ENCODE results near the gene TMEM106A. TPM values are rescaled to one million over a fixed set of nuclear protein-coding genes. Genes with fewer than 3 reads are reported as not detected.
"Not testable (repeated sequence)": the region's sequence is repeated elsewhere in the genome, so short reads cannot be mapped to it uniquely, and the experiment has no call there.

TMEM106A gene
- total RNA-seq, 2 donors from 2014 or later, result 11.2 to 11.3 TPM

DNA sequence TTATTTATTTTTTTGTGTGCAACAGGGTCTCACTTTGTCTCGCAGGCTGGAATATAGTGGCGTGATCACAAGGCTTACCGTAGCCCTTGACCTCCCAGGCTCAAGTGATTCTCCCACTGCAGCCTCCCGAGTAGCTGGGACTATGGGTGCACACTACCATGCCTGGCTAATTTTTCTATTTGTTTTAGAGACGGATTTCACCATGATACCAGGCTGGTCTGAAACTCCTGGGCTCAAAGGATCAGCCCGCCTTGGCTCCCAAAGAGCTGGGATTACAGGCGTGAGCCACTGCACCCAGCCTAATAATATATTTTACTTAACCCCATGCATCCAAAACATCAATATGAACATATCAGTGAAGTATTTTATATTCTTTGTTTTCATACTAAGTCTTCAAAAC lies 14.7 kb downstream of the TMEM106A start:
- TF ChIP-seq, protein P1, sequence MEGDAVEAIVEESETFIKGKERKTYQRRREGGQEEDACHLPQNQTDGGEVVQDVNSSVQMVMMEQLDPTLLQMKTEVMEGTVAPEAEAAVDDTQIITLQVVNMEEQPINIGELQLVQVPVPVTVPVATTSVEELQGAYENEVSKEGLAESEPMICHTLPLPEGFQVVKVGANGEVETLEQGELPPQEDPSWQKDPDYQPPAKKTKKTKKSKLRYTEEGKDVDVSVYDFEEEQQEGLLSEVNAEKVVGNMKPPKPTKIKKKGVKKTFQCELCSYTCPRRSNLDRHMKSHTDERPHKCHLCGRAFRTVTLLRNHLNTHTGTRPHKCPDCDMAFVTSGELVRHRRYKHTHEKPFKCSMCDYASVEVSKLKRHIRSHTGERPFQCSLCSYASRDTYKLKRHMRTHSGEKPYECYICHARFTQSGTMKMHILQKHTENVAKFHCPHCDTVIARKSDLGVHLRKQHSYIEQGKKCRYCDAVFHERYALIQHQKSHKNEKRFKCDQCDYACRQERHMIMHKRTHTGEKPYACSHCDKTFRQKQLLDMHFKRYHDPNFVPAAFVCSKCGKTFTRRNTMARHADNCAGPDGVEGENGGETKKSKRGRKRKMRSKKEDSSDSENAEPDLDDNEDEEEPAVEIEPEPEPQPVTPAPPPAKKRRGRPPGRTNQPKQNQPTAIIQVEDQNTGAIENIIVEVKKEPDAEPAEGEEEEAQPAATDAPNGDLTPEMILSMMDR (conservative IDR thresholded peaks at IDR 0.05), result no peak
- Histone ChIP-seq H3K4me3 (ENCODE audit: low read length) (no peak overlapping the region), H3K4me1 (ENCODE audit: control insufficient read depth, insufficient read depth, low read length) (no peaks in the 10 kb centered on the region), H3K9ac (ENCODE audit: extremely low read depth, low read length, poor library complexity, severe bottlenecking) (no peak overlapping the region), H3K27me3 (ENCODE audit: control insufficient read depth, insufficient read depth, low read length, poor library complexity, severe bottlenecking) (no peaks in the 10 kb centered on the region), H3K36me3 (ENCODE audit: control insufficient read depth, insufficient read depth, low read length) (peaks cover 7% of the 10 kb centered on the region), H3K27ac (ENCODE audit: low read depth, low read length) (no peak overlapping the region), H3K9me3 (ENCODE audit: control insufficient read depth, low read length) (no peaks in the 10 kb centered on the region)
- Mint-ChIP-seq H3K4me3 (no peak overlapping the region), H3K9me3 (no peaks in the 10 kb centered on the region), H3K36me3 (ENCODE audit: low read depth) (peaks cover 8% of the 10 kb centered on the region), H3K4me1 (no peaks in the 10 kb centered on the region), H3K27me3 (ENCODE audit: insufficient read depth) (no peaks in the 10 kb centered on the region), H3K27ac (no peak overlapping the region)
- DNase-seq, result no peak
- 86 to 93% methylated on average over 4 to 7 of the region's 7 CpGs for WGBS, 2 experiments (ENCODE audit: insufficient coverage in 1 of 2, insufficient read length in 1 of 2)

DNA sequence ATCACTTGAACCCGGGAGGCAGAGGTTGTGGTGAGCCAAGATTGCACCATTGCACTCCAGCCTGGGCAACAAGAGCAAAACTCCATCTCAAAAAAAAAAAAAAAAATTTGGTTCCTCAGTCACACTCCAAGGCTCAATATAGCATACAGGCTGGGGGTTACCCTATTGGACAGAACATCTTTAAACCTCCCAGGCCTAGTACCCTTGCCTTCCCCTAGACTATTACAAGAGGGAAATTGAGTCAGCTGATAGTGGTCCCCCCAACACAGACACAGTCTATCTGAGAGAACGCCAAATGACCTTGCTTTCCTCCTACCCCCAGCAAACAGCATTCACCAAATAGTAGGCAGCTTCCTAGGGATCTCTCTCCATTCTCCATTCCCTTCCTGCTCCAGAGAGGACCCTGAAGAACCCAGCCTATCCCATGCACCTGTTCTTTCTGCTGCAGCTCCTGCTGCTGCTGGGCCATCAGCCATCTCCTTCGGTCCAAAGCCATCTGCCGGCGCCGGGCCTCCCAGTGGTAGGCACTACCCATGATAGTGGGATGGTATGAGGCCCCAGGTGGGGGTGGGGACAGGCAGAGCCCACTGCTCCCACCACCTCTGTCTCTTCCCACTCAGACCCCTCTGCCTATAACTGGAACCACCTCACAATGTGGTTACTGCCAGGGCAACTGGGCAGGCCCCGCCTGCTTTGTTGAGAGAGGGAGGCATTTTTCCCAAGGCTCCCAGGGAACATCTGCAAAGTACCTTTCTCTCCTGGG lies 16.5 kb downstream of the TMEM106A start, which contains the start of gene CCDC200:
Gene CCDC200, minus strand, starts transcription at position 604 of the 763 bp plus-strand sequence. Its CDS starts 69 bp downstream, at position 535.
- not testable (repeated sequence) for H3K27me3 Mint-ChIP-seq (ENCODE audit: insufficient read depth); H3K9ac ChIP-seq (ENCODE audit: extremely low read depth, low read length, poor library complexity, severe bottlenecking); H3K27me3 ChIP-seq (ENCODE audit: control insufficient read depth, insufficient read depth, low read length, poor library complexity, severe bottlenecking); H3K4me1 Mint-ChIP-seq; H3K36me3 Mint-ChIP-seq (ENCODE audit: low read depth); H3K4me1 ChIP-seq (ENCODE audit: control insufficient read depth, insufficient read depth, low read length); H3K27ac Mint-ChIP-seq; DNase-seq; H3K4me3 Mint-ChIP-seq; H3K36me3 ChIP-seq (ENCODE audit: control insufficient read depth, insufficient read depth, low read length); H3K4me3 ChIP-seq (ENCODE audit: low read length); H3K9me3 ChIP-seq (ENCODE audit: control insufficient read depth, low read length); H3K27ac ChIP-seq (ENCODE audit: low read depth, low read length); H3K9me3 Mint-ChIP-seq
- no CpG with 5 or more reads among the region's 7 CpGs for WGBS, 2 experiments (ENCODE audit: insufficient coverage in 1 of 2, insufficient read length in 1 of 2)

DNA sequence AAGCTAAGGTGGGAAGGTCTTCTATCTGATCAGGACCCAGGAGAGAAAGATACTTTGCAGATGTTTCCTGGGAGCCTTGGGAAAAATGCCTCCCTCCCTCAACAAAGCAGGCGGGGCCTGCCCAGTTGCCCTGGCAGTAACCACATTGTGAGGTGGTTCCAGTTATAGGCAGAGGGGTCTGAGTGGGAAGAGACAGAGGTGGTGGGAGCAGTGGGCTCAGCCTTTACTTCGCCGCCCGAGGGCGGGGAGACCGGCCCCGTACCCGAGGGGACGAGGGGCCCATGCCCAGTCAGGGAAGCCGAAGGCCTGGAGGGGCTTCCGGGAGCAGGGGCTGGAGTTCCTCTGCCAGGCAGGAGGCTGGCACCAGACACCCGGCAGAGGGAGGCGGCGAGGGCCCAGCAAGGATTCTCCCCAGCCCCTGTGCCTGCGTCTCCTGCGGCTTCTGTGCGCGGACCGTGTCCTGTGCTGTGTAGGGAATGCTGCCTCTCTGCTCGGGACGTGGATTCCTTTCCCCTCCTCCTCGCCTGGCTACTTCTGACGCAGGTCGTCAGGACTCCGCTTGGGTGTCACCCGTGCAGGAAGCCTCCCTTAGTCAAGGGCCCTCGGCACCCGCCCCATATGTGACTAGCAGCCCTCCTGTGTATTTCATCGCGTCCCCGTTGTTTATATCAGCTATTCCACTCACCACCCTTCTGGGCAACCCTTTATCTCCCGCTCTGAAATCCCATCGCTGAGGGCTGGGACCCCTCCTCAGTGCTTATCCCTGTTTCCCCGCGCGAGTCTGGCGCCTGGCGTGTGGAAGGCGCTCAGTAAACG lies 19.7 kb downstream of the TMEM106A start:
- H3K9me3 ChIP-seq (ENCODE audit: control insufficient read depth, low read length); H3K4me1 ChIP-seq (ENCODE audit: control insufficient read depth, insufficient read depth, low read length); H3K4me3 Mint-ChIP-seq; H3K4me3 ChIP-seq (ENCODE audit: low read length); H3K27ac ChIP-seq (ENCODE audit: low read depth, low read length); H3K9ac ChIP-seq (ENCODE audit: extremely low read depth, low read length, poor library complexity, severe bottlenecking); H3K36me3 Mint-ChIP-seq (ENCODE audit: low read depth); H3K4me1 Mint-ChIP-seq; H3K36me3 ChIP-seq (ENCODE audit: control insufficient read depth, insufficient read depth, low read length); H3K27me3 Mint-ChIP-seq (ENCODE audit: insufficient read depth); H3K27me3 ChIP-seq (ENCODE audit: control insufficient read depth, insufficient read depth, low read length, poor library complexity, severe bottlenecking); H3K9me3 Mint-ChIP-seq; H3K27ac Mint-ChIP-seq: not testable (repeated sequence)
- WGBS, 2 experiments (ENCODE audit: insufficient coverage in 1 of 2, insufficient read length in 1 of 2), result 93% methylated on average over 11 of the region's 40 CpGs; no CpG with 5 or more reads in 1 of the 2 experiments
- DNase-seq, result peak; percentile 33

DNA sequence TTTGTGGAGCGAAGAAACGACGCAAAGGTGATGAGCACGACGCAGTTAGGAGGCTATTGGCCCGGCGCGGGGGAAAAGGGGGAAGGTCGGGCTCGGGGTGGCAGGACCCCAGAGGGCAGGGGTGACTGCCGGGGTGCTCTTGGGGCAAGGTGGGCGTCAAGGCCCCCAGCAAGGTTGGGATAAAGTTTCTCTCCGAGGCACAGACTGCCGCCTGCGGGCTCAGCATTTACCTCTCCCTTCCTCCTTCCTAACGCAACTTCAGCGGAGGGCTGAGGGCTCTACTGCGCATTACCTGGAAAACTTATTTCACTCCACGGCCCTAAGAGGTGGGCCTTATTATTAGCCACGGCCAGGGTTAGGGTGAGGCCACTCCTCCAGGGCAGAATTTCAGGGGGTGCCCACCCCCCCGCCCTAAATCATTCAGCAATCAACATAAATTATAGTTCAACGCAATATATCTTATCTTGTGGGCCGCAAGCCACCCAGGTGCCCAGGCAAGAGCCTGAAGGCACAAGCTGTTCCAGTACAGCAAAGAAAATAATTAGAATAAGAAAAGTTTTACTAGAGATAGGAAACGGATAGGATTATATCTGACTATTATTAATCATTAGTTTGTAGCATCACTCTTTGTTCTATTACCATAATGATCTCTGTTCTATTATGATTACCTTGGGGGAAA lies 20.5 kb downstream of the TMEM106A start:
- H3K27me3 Mint-ChIP-seq (ENCODE audit: insufficient read depth); H3K4me1 ChIP-seq (ENCODE audit: control insufficient read depth, insufficient read depth, low read length); H3K27me3 ChIP-seq (ENCODE audit: control insufficient read depth, insufficient read depth, low read length, poor library complexity, severe bottlenecking); H3K4me3 Mint-ChIP-seq; H3K4me1 Mint-ChIP-seq; H3K27ac ChIP-seq (ENCODE audit: low read depth, low read length); H3K36me3 ChIP-seq (ENCODE audit: control insufficient read depth, insufficient read depth, low read length); H3K36me3 Mint-ChIP-seq (ENCODE audit: low read depth); H3K4me3 ChIP-seq (ENCODE audit: low read length); H3K9me3 Mint-ChIP-seq; H3K9me3 ChIP-seq (ENCODE audit: control insufficient read depth, low read length); H3K9ac ChIP-seq (ENCODE audit: extremely low read depth, low read length, poor library complexity, severe bottlenecking): not testable (repeated sequence)
- 93 to 100% methylated on average over 8 to 11 of the region's 24 CpGs for WGBS, 2 experiments (ENCODE audit: insufficient coverage in 1 of 2, insufficient read length in 1 of 2)
- peak; percentile 71 for DNase-seq
- H3K27ac Mint-ChIP-seq, result peak overlapping the region; percentile 8

DNA sequence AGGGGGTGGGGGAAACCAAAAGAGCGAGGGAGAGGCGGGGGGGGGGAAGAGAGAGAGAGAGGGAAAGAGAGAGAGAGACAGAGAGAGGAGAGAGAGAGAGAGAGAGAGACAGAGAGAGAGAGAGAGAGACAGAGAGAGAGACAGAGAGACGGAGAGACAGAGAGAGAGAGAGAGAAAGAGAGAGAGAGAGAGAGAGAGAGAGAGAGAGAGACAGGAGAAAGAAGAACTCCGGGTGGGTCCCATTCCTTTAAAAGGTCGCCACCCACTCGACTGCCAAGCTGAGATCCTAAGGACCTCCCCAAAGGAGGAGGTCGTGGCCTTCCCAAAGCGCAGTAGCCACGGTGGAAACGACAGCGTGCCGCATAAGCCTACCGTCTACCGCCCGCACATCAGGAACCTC lies 21.6 kb downstream of the TMEM106A start:
- not testable (repeated sequence) for H3K36me3 ChIP-seq (ENCODE audit: control insufficient read depth, insufficient read depth, low read length); H3K4me3 Mint-ChIP-seq; H3K9ac ChIP-seq (ENCODE audit: extremely low read depth, low read length, poor library complexity, severe bottlenecking); H3K4me3 ChIP-seq (ENCODE audit: low read length); DNase-seq; H3K4me1 ChIP-seq (ENCODE audit: control insufficient read depth, insufficient read depth, low read length); H3K27me3 ChIP-seq (ENCODE audit: control insufficient read depth, insufficient read depth, low read length, poor library complexity, severe bottlenecking); H3K4me1 Mint-ChIP-seq; H3K36me3 Mint-ChIP-seq (ENCODE audit: low read depth); H3K27me3 Mint-ChIP-seq (ENCODE audit: insufficient read depth); H3K27ac ChIP-seq (ENCODE audit: low read depth, low read length); H3K9me3 Mint-ChIP-seq; H3K27ac Mint-ChIP-seq; H3K9me3 ChIP-seq (ENCODE audit: control insufficient read depth, low read length)
- WGBS, 2 experiments (ENCODE audit: insufficient coverage in 1 of 2, insufficient read length in 1 of 2), result no CpG with 5 or more reads among the region's 15 CpGs

DNA sequence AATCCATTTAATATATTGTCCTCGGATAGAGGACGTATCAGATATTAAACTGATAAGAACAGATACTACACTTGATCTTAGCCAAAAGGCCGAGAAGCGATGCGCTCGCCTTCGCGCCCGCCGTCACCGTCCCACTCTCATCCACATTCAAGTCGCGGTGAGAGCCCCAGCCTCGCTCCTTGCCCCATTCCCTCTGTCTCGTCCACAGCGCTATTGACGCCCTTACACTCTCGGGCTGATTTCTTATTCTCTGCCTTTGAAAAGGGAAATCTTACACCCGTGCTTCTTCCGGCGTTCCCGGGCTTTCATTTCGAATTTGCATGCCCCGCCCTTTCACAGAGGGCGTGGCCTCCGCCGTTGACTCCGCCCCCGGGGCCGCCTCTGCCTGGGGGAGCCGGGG lies 22.2 kb downstream of the TMEM106A start, which contains the start of gene RNU2-1:
Gene RNU2-1, minus strand, starts transcription at position 101 of the 400 bp plus-strand sequence.
- not testable (repeated sequence) for H3K4me3 ChIP-seq (ENCODE audit: low read length); H3K9me3 Mint-ChIP-seq; H3K27me3 Mint-ChIP-seq (ENCODE audit: insufficient read depth); H3K27me3 ChIP-seq (ENCODE audit: control insufficient read depth, insufficient read depth, low read length, poor library complexity, severe bottlenecking); H3K9ac ChIP-seq (ENCODE audit: extremely low read depth, low read length, poor library complexity, severe bottlenecking); H3K9me3 ChIP-seq (ENCODE audit: control insufficient read depth, low read length); H3K36me3 ChIP-seq (ENCODE audit: control insufficient read depth, insufficient read depth, low read length); H3K36me3 Mint-ChIP-seq (ENCODE audit: low read depth); H3K27ac Mint-ChIP-seq; H3K4me3 Mint-ChIP-seq; DNase-seq; H3K4me1 ChIP-seq (ENCODE audit: control insufficient read depth, insufficient read depth, low read length); H3K27ac ChIP-seq (ENCODE audit: low read depth, low read length); H3K4me1 Mint-ChIP-seq
- WGBS, 2 experiments (ENCODE audit: insufficient coverage in 1 of 2, insufficient read length in 1 of 2), result no CpG with 5 or more reads among the region's 31 CpGs
